ENCODE measurements around the gene DSCAML1.
"Not testable (repeated sequence)": the region's sequence is repeated elsewhere in the genome, so short reads cannot be mapped to it uniquely, and the experiment has no call there.

Gene DSCAML1

GRCh38 chr11:117792241-117792640, 4.8 kb downstream of the DSCAML1 start:
- no peak for DNase-seq

- no peak for DNase-seq
Measured at GRCh38 chr11:117790279-117790678, 6.7 kb downstream of the DSCAML1 start.

- no peak for DNase-seq
Measured at GRCh38 chr11:117789241-117789640, 7.8 kb downstream of the DSCAML1 start.

- no peak for DNase-seq
Measured at GRCh38 chr11:117786135-117786870, 10.7 kb downstream of the DSCAML1 start.

GRCh38 chr11:117782101-117782500, 14.9 kb downstream of the DSCAML1 start:
- DNase-seq: no peak

GRCh38 chr11:117781627-117782026, 15.4 kb downstream of the DSCAML1 start:
- DNase-seq: no peak

GRCh38 chr11:117780456-117780855, 16.6 kb downstream of the DSCAML1 start:
- DNase-seq: no peak

- no peak for DNase-seq
Measured at GRCh38 chr11:117774553-117774952, 22.5 kb downstream of the DSCAML1 start.

- DNase-seq: no peak
Measured at GRCh38 chr11:117772360-117772759, 24.7 kb downstream of the DSCAML1 start.

GRCh38 chr11:117771841-117772240, 25.2 kb downstream of the DSCAML1 start:
- no peak for DNase-seq

- no peak for DNase-seq
Measured at GRCh38 chr11:117771197-117771596, 25.8 kb downstream of the DSCAML1 start.

GRCh38 chr11:117770061-117770460, 27.0 kb downstream of the DSCAML1 start:
- DNase-seq: no peak

GRCh38 chr11:117769533-117769932, 27.5 kb downstream of the DSCAML1 start:
- DNase-seq: no peak

- no peak for DNase-seq
Measured at GRCh38 chr11:117768506-117768905, 28.5 kb downstream of the DSCAML1 start.

GRCh38 chr11:117767071-117767470, 29.9 kb downstream of the DSCAML1 start:
- no peak for DNase-seq

- no peak for DNase-seq
Measured at GRCh38 chr11:117766576-117766975, 30.4 kb downstream of the DSCAML1 start.

GRCh38 chr11:117766026-117766425, 31.0 kb downstream of the DSCAML1 start:
- DNase-seq: no peak

- no peak for DNase-seq
Measured at GRCh38 chr11:117765068-117765467, 31.9 kb downstream of the DSCAML1 start.

- DNase-seq: not testable (repeated sequence)
Measured at GRCh38 chr11:117763465-117763864, 33.6 kb downstream of the DSCAML1 start.

- DNase-seq: no peak
Measured at GRCh38 chr11:117761993-117762392, 35.0 kb downstream of the DSCAML1 start.

- no peak for DNase-seq
Measured at GRCh38 chr11:117759305-117759704, 37.7 kb downstream of the DSCAML1 start.

GRCh38 chr11:117754030-117754429, 43.0 kb downstream of the DSCAML1 start:
- no peak for DNase-seq

GRCh38 chr11:117752721-117753237, 44.2 kb downstream of the DSCAML1 start:
- DNase-seq: no peak

- DNase-seq: no peak
Measured at GRCh38 chr11:117752071-117752470, 44.9 kb downstream of the DSCAML1 start.
